ENCODE data around the gene RPGR. TPM values are rescaled to one million over a fixed set of nuclear protein-coding genes. Genes with fewer than 3 reads are reported as not detected.

RPGR gene
- total and polyA plus RNA-seq, 5 experiments from 2014 or later, result 3.6 to 15.2 (median 6.2) TPM

DNA sequence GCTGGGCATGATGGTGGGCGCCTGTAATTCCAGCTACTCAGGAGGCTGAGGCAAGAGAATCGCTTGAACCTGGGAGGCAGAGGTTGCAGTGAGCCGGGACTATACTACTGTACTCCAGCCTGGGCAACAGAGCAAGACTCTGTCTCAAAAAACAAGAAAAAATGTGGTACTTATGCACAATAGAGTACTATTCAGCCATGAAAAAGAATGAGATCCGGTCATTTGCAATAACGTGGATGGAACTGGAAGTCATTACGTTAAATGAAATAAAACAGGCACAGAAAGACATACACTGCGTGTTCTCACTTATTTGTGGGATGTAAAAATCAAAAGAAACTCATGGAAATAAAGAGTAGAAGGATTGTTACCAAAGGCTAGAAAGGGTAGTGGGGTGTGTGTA lies 12.1 kb downstream of the RPGR start:
- no peak for ATAC-seq
- Mint-ChIP-seq H3K4me1 (no peaks in the 10 kb centered on the region), H3K36me3 (peaks cover 0 to 43% (median 8%) of the 10 kb centered on the region in 3 donors), H3K27me3 (no peaks in the 10 kb centered on the region), H3K9me3 (no peaks in the 10 kb centered on the region), H3K4me3 (no peak overlapping the region), H3K27ac (no peak overlapping the region)
- no peak for DNase-seq
- POLR2A ChIA-PET, result no interaction called here

DNA sequence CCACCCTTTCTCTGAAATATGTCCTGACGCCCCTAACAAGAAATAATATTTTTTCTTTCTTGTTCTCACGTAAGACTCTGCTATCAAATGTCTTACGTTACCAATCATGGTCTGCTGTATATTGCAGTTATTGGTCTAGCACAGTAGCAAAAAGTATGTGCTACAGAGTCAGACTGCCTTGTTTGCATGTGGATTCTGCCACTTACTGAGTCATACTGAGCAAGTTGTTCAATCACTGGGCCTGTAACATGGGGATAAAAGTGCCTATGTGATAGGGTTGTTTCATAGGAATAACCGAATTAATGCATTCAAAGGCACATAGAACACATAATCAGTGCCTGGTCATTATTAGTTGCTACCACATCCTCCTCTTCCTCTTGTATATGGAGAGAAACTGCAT lies 14.1 kb downstream of the RPGR start:
- POLR2A ChIA-PET, result no interaction called here
- Mint-ChIP-seq H3K9me3 (no peaks in the 10 kb centered on the region), H3K27ac (no peak overlapping the region), H3K4me1 (no peaks in the 10 kb centered on the region), H3K27me3 (no peaks in the 10 kb centered on the region), H3K36me3 (peaks cover 0 to 37% (median 10%) of the 10 kb centered on the region in 3 donors), H3K4me3 (no peak overlapping the region)
- ATAC-seq (no peak), DNase-seq (no peak)

DNA sequence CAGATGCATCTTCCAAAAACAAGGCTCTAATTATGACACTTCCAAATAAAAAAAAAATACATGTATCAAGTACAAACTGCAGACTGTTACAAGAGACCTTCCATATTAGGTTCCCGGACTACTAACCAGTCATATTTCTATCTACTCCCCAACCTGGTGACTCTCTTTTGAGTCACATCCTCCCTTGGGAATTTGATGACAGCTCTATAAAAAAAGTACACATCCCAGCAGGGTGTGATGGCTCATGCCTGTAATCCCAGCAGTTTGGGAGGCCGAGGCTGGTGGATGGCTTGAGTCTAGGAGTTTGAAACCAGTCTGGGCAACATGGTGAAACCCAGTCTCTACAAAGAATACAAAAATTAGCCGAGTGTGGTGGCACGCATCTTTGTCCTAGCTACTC lies 14.9 kb downstream of the RPGR start:
- POLR2A ChIA-PET, result no interaction called here
- ATAC-seq (no peak), DNase-seq (no peak)
- Mint-ChIP-seq H3K4me1 (no peaks in the 10 kb centered on the region), H3K36me3 (peaks cover 0 to 38% (median 10%) of the 10 kb centered on the region in 3 donors), H3K27ac (no peak overlapping the region), H3K27me3 (no peaks in the 10 kb centered on the region), H3K4me3 (no peak overlapping the region), H3K9me3 (no peaks in the 10 kb centered on the region)

DNA sequence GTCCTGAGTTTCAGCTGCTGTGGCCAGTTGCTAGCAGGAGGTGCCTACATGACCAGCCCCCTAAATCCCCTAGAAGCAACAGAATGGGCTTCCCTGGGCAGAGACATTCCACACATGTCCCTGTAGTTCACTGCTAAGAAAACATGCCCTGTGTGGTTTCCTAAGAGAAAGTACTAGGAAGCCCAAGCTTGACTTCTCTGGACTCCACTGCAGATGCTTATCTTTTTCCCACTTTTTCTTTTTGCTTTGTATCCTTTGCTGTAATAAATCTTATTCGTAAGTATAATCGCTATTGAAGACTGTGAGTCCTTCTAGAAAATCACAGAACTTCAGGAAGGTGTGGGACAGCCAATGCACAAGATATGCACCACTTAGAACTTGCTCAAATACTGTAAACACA lies 15.6 kb downstream of the RPGR start:
- peaks cover 0 to 35% (median 10%) of the 10 kb centered on the region in 3 donors for H3K36me3 Mint-ChIP-seq
- no peak overlapping the region for H3K4me3 Mint-ChIP-seq
- H3K9me3 Mint-ChIP-seq, result no peaks in the 10 kb centered on the region
- POLR2A ChIA-PET, result no interaction called here
- no peak for ATAC-seq
- DNase-seq, result no peak
- no peaks in the 10 kb centered on the region for H3K4me1 Mint-ChIP-seq
- no peak overlapping the region for H3K27ac Mint-ChIP-seq
- H3K27me3 Mint-ChIP-seq, result no peaks in the 10 kb centered on the region

DNA sequence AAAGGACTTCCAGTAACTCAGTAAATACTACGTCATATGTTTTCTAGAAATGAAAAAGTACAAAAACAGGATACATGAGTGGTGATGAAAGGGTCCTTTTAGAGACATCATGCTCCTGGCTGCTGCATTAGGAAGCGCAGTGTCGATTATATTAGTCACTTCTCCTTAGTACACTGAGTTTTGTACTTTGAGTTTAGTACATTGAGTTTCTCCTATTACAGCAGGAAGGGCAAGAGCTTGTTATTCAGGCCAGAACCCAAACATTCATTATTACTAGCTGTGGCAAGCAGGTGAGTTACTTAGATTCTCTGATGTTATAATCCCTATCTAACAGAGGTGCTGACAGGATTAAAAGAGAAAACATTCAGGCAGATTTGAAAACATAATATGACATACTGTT lies 21.3 kb downstream of the RPGR start:
- Mint-ChIP-seq H3K27ac (no peak overlapping the region), H3K27me3 (no peaks in the 10 kb centered on the region), H3K4me1 (no peaks in the 10 kb centered on the region), H3K4me3 (no peak overlapping the region), H3K9me3 (no peaks in the 10 kb centered on the region), H3K36me3 (peaks cover 0 to 37% (median 2%) of the 10 kb centered on the region in 3 donors)
- POLR2A ChIA-PET, result no interaction called here
- DNase-seq, result no peak
- ATAC-seq, result no peak

DNA sequence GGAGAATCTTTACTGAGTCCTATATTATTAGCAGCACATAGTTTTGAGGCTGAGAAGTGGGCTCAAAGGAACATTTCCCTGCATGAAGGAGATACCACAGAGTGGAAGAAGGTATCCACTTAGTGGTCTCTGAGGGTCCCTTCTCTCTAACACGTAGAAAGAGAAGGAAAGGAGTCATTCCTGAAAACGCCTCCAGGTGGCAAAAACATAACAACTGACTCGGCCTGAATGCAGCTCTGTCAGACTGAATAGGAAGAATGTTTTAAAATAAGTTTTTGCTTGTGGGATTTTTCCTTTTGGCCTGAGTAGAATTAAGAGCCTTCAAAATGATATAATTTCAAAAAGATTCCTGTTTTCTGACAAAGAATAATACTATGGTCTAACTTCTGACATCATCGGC lies 23.3 kb downstream of the RPGR start:
- POLR2A ChIA-PET, result no interaction called here
- Mint-ChIP-seq H3K4me3 (no peak overlapping the region), H3K27me3 (no peaks in the 10 kb centered on the region), H3K9me3 (no peaks in the 10 kb centered on the region), H3K27ac (no peak overlapping the region), H3K4me1 (no peaks in the 10 kb centered on the region), H3K36me3 (peaks cover 0 to 33% (median 0%) of the 10 kb centered on the region in 3 donors)
- DNase-seq (no peak), ATAC-seq (no peak)

DNA sequence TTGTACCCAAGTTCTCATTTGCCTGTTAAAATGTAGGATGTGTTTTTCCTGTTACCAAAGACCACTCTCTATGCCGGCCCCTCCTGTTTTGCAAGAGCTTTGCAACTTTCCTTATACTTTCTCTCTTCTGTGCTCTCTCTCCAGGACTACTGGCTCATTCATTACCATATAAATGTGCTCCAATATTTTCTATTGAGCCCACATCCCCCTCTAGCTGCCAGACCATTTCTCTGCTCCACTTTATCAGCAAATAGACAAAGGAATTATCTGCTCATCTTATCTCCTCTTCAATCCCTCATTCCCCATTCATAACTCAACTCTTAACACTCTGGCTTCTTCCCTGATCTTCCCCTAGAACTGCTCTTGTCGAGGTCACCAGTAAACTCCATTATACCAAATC lies 33.6 kb downstream of the RPGR start:
- Mint-ChIP-seq H3K27me3 (no peaks in the 10 kb centered on the region), H3K9me3 (no peaks in the 10 kb centered on the region), H3K4me1 (no peaks in the 10 kb centered on the region), H3K4me3 (no peak overlapping the region), H3K36me3 (peaks cover 0 to 19% (median 3%) of the 10 kb centered on the region in 3 donors), H3K27ac (no peak overlapping the region)
- POLR2A ChIA-PET, result no interaction called here
- ATAC-seq (no peak), DNase-seq (no peak)

DNA sequence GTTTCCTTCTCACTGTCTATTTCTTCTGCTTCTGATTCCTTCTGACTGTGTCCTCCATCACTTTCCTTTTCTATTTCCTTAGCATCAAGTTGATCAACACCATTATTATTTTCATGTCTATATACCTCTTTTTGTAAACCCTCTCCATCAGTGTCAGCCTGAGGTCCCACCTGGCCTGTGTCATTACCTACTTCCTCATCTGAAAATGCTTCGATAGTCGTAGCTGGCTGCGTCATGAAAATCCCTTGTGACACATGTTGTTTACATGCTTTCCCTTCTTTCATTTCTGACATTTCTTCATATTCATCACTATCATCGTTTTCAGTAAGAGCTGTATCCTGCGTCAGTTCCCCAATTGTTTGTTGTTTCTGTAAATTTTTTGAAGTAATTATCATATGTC lies 39.6 kb downstream of the RPGR start:
- Mint-ChIP-seq H3K4me3 (peak overlapping the region in 1 of 10 donors; percentile 56), H3K4me1 (peaks cover 0 to 9% (median 5%) of the 10 kb centered on the region in 4 donors), H3K9me3 (peaks cover 0 to 2% (median 0%) of the 10 kb centered on the region in 9 donors), H3K27ac (peak overlapping the region in 3 of 10 donors; percentile 35 to 77 (median 55)), H3K27me3 (no peaks in the 10 kb centered on the region), H3K36me3 (peaks cover 5 to 32% (median 8%) of the 10 kb centered on the region in 3 donors)
- ATAC-seq (no peak), DNase-seq (peak in 1 of 10 donors; percentile 1)
- POLR2A ChIA-PET, result no interaction called here

DNA sequence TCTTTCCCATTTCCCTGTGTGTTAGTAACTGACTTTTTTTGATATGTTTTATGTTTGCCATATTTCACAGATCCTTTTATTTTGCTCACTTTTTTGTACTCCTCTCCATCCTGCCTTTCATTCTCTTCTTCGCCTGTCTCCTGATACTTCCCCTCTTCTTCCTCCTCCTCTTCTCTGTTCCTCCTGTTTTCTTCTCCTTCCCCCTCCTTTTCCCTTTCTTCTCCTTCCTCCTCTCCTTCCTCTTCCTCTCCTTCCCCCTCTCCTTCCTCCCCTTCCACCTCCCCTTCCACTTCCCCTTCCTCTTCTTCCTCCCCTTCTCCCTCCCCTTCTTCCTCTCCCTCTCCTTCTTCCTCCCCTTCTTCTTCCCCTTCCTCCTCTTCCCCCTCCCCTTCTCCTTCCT lies 41.7 kb downstream of the RPGR start:
- H3K27me3 Mint-ChIP-seq, result no peaks in the 10 kb centered on the region
- ATAC-seq (no peak), DNase-seq (no peak)
- peak overlapping the region in 1 of 10 donors; percentile 80 for H3K27ac Mint-ChIP-seq
- H3K36me3 Mint-ChIP-seq, result peaks cover 5 to 29% (median 9%) of the 10 kb centered on the region in 3 donors
- no peak overlapping the region for H3K4me3 Mint-ChIP-seq
- POLR2A ChIA-PET, result no interaction called here
- peaks cover 0 to 9% (median 5%) of the 10 kb centered on the region in 4 donors for H3K4me1 Mint-ChIP-seq
- peaks cover 0 to 2% (median 0%) of the 10 kb centered on the region in 9 donors for H3K9me3 Mint-ChIP-seq

DNA sequence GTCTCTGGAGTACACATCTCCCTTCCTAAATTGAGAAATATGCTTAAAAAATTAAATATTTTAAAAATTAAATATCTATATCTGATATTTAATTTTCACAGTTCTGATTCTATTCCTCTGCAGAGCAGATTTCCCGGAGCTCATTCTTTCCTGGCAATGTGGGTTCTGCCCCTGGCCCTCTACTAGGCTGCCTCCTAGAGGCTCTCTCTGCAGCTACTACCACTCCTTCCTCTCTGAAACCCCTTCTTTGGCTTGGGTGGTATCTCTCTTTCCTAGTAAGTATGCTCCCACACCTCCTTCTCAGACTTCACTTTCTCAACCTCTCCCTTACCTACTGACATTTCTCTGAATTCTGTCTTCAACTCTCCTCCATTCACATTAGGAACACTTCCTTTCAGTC lies 45.3 kb downstream of the RPGR start:
- no peak for ATAC-seq
- Mint-ChIP-seq H3K27ac (peak overlapping the region in 1 of 10 donors; percentile 74), H3K4me3 (no peak overlapping the region), H3K4me1 (peaks cover 0 to 2% (median under 1%) of the 10 kb centered on the region in 4 donors), H3K9me3 (peaks cover 0 to 2% (median 0%) of the 10 kb centered on the region in 9 donors), H3K27me3 (no peaks in the 10 kb centered on the region), H3K36me3 (peaks cover 1 to 11% (median 7%) of the 10 kb centered on the region in 3 donors)
- POLR2A ChIA-PET, result no interaction called here
- no peak for DNase-seq

DNA sequence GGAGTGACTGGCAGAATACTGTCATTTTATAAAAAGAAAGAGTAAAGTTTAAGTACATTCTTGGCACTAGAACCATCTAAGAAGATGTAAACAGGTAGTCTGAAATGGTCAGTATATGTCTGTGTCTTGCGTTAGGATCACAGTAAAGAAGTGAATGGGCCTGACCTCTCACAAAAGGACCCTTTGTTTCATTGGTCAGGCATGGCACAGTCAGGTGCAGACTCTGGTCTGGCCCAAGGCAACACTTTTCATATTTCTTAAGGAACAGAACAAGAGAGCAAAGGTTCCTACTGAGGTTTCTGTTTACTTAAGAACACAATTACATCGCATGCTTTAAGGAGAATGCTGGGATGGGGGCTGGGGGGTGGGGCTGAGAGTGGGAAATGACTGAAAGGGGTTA lies 48.1 kb downstream of the RPGR start:
- H3K36me3 Mint-ChIP-seq, result peaks cover 0 to 17% (median 5%) of the 10 kb centered on the region in 3 donors
- H3K9me3 Mint-ChIP-seq, result no peaks in the 10 kb centered on the region
- peaks cover 0 to 1% (median 0%) of the 10 kb centered on the region in 4 donors for H3K4me1 Mint-ChIP-seq
- POLR2A ChIA-PET, result no interaction called here
- DNase-seq (no peak), ATAC-seq (no peak)
- no peak overlapping the region for H3K4me3 Mint-ChIP-seq
- no peaks in the 10 kb centered on the region for H3K27me3 Mint-ChIP-seq
- H3K27ac Mint-ChIP-seq, result no peak overlapping the region

DNA sequence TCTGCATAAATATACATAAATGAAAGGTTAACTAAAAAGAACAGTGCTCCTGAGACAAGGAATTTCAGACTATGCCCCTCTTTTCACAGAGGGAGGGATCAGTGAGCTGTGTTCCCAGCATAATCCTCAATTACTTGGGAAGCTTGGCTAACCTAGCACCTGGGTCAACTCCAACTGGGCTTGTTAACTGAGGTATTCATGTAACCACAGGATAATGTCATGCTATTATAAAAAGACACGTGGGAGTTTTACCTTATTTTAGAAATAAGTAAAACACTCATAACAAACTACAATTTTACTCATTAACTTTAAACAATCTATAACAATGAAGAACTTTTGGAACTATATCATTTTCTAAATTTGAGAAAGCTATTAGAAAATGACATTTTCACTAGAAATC lies 48.6 kb downstream of the RPGR start:
- H3K27me3 Mint-ChIP-seq, result no peaks in the 10 kb centered on the region
- H3K36me3 Mint-ChIP-seq, result peaks cover 0 to 21% (median 7%) of the 10 kb centered on the region in 3 donors
- no peak for ATAC-seq
- no peaks in the 10 kb centered on the region for H3K9me3 Mint-ChIP-seq
- POLR2A ChIA-PET, result no interaction called here
- H3K27ac Mint-ChIP-seq, result no peak overlapping the region
- DNase-seq, result no peak
- H3K4me3 Mint-ChIP-seq, result no peak overlapping the region
- H3K4me1 Mint-ChIP-seq, result peaks cover 0 to 1% (median 0%) of the 10 kb centered on the region in 4 donors

DNA sequence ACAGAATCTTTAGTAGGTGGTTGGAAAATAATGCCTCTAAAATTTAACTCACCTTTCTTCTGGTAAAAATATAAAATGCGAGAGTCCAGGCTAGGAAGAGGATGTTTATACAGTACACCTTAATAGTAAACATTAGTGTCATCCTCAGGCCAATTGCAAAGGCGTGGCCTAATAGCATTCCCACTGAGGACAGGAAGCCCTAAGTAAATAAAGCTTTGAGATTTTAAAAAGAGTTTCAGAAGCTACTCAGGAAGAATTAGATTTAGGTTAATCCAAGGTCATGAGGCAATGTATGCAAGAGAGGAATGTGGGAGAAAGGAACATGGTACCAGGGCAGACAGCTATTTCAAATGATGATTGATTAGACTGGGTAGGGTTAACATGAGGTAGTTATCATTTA lies 49.5 kb downstream of the RPGR start:
- ATAC-seq (no peak), DNase-seq (no peak)
- Mint-ChIP-seq H3K9me3 (no peaks in the 10 kb centered on the region), H3K4me1 (peaks cover 0 to 1% (median 0%) of the 10 kb centered on the region in 4 donors), H3K27me3 (no peaks in the 10 kb centered on the region), H3K36me3 (peaks cover 0 to 23% (median 11%) of the 10 kb centered on the region in 3 donors), H3K27ac (no peak overlapping the region), H3K4me3 (no peak overlapping the region)
- POLR2A ChIA-PET, result no interaction called here

DNA sequence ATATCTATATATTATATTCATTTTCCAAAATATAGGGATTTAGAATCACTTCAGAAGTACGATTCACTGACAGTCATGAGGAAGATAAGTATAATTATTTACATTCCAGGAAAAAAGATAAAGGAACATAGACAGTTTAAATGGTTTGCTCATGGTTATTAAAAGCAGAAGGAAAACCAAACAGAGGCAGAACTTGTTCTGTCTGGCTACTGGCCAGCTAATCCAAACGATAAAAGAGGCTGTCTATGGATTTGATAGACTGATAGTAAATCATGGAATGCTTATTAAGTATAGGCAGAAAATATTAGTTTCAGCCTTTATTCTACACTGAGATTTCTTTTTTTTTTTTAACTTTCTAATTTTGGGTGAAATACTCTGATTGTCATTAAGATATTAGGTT lies 50.2 kb downstream of the RPGR start:
- DNase-seq (no peak), ATAC-seq (no peak)
- Mint-ChIP-seq H3K9me3 (no peaks in the 10 kb centered on the region), H3K27ac (no peak overlapping the region), H3K4me3 (no peak overlapping the region), H3K4me1 (peaks cover 0 to 1% (median 0%) of the 10 kb centered on the region in 4 donors), H3K36me3 (peaks cover 0 to 25% (median 8%) of the 10 kb centered on the region in 3 donors), H3K27me3 (no peaks in the 10 kb centered on the region)
- POLR2A ChIA-PET, result no interaction called here
